Testis (tissue), 2 donors: ENCODE data around the gene SPIN1.

Experiments
- POLR2A ChIP-seq: fragments of 450-650 bp; IDR thresholded peaks from one replicate; pipeline ENCODE4 v1.6.1; 2017; ENCODE audit warnings: antibody characterized with exemption, mild to moderate bottlenecking, moderate library complexity
- TF ChIP-seq, protein P1 (sequence below), 3 experiments: fragments of 450-650 bp in 2 of 3; fragments of 200-600 bp in 1 of 3; sonication (generic) in 1 of 3; IDR thresholded peaks; one replicate each; pipeline ENCODE4 v1.5.1; 2016 to 2019; ENCODE audit warnings: antibody characterized with exemption in 3 of 3, mild to moderate bottlenecking in 2 of 3, moderate library complexity in 1 of 3

DNA sequence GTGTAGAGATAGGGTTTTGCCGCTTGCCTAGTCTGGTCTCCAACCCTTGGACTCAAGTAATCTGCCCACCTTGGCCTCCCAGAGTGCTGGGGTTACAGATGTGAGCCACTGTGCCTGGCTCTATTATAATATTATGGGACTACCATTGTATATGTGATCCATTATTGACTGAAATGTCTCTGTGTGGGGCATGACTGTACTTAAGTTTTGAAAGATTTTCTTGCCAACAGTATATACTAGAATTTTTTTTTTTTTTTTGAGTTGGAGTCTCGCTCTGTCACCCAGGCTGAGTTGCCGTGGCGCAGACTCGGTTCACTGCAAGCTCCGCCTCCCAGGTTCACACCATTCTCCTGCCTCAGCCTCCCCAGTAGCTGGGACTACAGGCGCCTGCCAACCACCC, 17.8 kb downstream of the SPIN1 start:
- TF ChIP-seq, protein P1, sequence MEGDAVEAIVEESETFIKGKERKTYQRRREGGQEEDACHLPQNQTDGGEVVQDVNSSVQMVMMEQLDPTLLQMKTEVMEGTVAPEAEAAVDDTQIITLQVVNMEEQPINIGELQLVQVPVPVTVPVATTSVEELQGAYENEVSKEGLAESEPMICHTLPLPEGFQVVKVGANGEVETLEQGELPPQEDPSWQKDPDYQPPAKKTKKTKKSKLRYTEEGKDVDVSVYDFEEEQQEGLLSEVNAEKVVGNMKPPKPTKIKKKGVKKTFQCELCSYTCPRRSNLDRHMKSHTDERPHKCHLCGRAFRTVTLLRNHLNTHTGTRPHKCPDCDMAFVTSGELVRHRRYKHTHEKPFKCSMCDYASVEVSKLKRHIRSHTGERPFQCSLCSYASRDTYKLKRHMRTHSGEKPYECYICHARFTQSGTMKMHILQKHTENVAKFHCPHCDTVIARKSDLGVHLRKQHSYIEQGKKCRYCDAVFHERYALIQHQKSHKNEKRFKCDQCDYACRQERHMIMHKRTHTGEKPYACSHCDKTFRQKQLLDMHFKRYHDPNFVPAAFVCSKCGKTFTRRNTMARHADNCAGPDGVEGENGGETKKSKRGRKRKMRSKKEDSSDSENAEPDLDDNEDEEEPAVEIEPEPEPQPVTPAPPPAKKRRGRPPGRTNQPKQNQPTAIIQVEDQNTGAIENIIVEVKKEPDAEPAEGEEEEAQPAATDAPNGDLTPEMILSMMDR (IDR thresholded peaks at IDR 0.05), result no peak
- no peak for TF ChIP-seq POLR2A
